Neuronal stem cell (in vitro differentiated cells): ENCODE measurements around the gene IZUMO2.

Experiments used
- DNase-seq: peaks from one replicate; pipeline ENCODE4 v3.0.0-alpha.2; 2013; ENCODE audit warnings: low spot score
- H2AFZ ChIP-seq: one replicate; pipeline ENCODE4 v1.6.1; 2013; ENCODE audit warnings: mild to moderate bottlenecking, low read length, inconsistent platforms
- H2AK5ac ChIP-seq: 2 replicates; pipeline ENCODE4 v1.6.1; 2013; ENCODE audit warnings: low read depth, mild to moderate bottlenecking, inconsistent platforms, low read length, moderate library complexity, mixed read lengths
- H2BK120ac ChIP-seq: 2 replicates; pipeline ENCODE4 v1.6.1; 2013; ENCODE audit warnings: low read depth, mild to moderate bottlenecking, inconsistent platforms, low read length, moderate library complexity, mixed read lengths
- H2BK12ac ChIP-seq: one replicate; pipeline ENCODE4 v1.6.1; 2013; ENCODE audit warnings: low read length, inconsistent platforms
- H2BK15ac ChIP-seq: 2 replicates; pipeline ENCODE4 v1.6.1; 2013; ENCODE audit warnings: mild to moderate bottlenecking, low read length, inconsistent platforms, mixed read lengths
- H2BK5ac ChIP-seq: one replicate; pipeline ENCODE4 v1.6.1; 2013; ENCODE audit warnings: inconsistent platforms, mild to moderate bottlenecking, low read length, moderate library complexity
- H3K14ac ChIP-seq: one replicate; pipeline ENCODE4 v1.6.1; 2013; ENCODE audit warnings: low read length, inconsistent platforms
- H3K18ac ChIP-seq: 2 replicates; pipeline ENCODE4 v1.6.1; 2013; ENCODE audit warnings: low read length, inconsistent platforms
- H3K23ac ChIP-seq: 2 replicates; pipeline ENCODE4 v1.6.1; 2013; ENCODE audit warnings: low read depth, mild to moderate bottlenecking, mixed read lengths, low read length, inconsistent platforms; ENCODE audit not compliant: poor library complexity
- H3K27ac ChIP-seq: replicated peaks from 3 replicates; pipeline ENCODE4 v1.5.1; 2013; ENCODE audit warnings: low read length, inconsistent platforms
- H3K27me3 ChIP-seq, 3 experiments: 2 replicates each; pipeline ENCODE4 v1.6.1; 2013; ENCODE audit warnings: low read length in 3 of 3, mild to moderate bottlenecking in 2 of 3, inconsistent platforms in 1 of 3, low read depth in 1 of 3, mixed read lengths in 1 of 3, moderate library complexity in 1 of 3; ENCODE audit not compliant: control insufficient read depth in 3 of 3, insufficient read depth in 3 of 3
- H3K36me3 ChIP-seq, 2 donors: replicated peaks in 1 of 2; 2 replicates each; pipeline ENCODE4 v1.6.1; 2013; ENCODE audit warnings: low read length in 2 of 2; ENCODE audit not compliant: control insufficient read depth in 2 of 2, insufficient read depth in 2 of 2
- H3K4ac ChIP-seq: 2 replicates; pipeline ENCODE4 v1.6.1; 2013; ENCODE audit warnings: inconsistent platforms, mild to moderate bottlenecking, low read length, moderate library complexity
- H3K4me1 ChIP-seq, 2 donors: 1 replicate in 1 of 2; 2 replicates in 1 of 2; pipeline ENCODE4 v1.6.1; 2013; ENCODE audit warnings: low read length in 2 of 2, low read depth in 1 of 2; ENCODE audit not compliant: control insufficient read depth in 2 of 2, insufficient read depth in 1 of 2
- H3K4me2 ChIP-seq: one replicate; pipeline ENCODE4 v1.6.1; 2013; ENCODE audit warnings: mild to moderate bottlenecking, low read length, inconsistent platforms; ENCODE audit not compliant: insufficient read depth, poor library complexity, severe bottlenecking
- H3K4me3 ChIP-seq, 2 donors: 2 replicates each; pipeline ENCODE4 v1.5.1; 2013; ENCODE audit warnings: low read length in 2 of 2, mild to moderate bottlenecking in 2 of 2, inconsistent platforms in 1 of 2, moderate library complexity in 1 of 2
- H3K79me1 ChIP-seq: one replicate; pipeline ENCODE4 v1.6.1; 2013; ENCODE audit warnings: low read depth, mild to moderate bottlenecking, inconsistent platforms, low read length, moderate library complexity
- H3K9ac ChIP-seq: one replicate; pipeline ENCODE4 v1.6.1; 2013; ENCODE audit warnings: mild to moderate bottlenecking, low read depth, low read length, inconsistent platforms; ENCODE audit not compliant: poor library complexity
- H3K9me3 ChIP-seq, 2 donors: replicated peaks in 1 of 2; 2 replicates each; pipeline versions ENCODE3 to v1.6.1; 2013; ENCODE audit warnings: low read length in 2 of 2, mild to moderate bottlenecking in 2 of 2, inconsistent platforms in 1 of 2, low read depth in 1 of 2, mixed read lengths in 1 of 2, moderate library complexity in 1 of 2; ENCODE audit not compliant: control insufficient read depth in 2 of 2, insufficient read depth in 1 of 2
- H4K8ac ChIP-seq: one replicate; pipeline ENCODE4 v1.6.1; 2013; ENCODE audit warnings: low read depth, mild to moderate bottlenecking, inconsistent platforms, low read length, moderate library complexity
- H4K91ac ChIP-seq: one replicate; pipeline ENCODE4 v1.6.1; 2013; ENCODE audit warnings: low read length, low read depth, mild to moderate bottlenecking, inconsistent platforms; ENCODE audit not compliant: poor library complexity
- WGBS, 2 donors: extraction: QIAGEN DNeasy Blood & Tissue Kit; methylation state at CpG; one replicate each; pipeline ENCODE4 v1.1.7; 2013; ENCODE audit warnings: missing lambda C conversion rate in 2 of 2, mixed read lengths in 1 of 2; ENCODE audit not compliant: insufficient read length in 2 of 2, insufficient replicate concordance in 1 of 2; ENCODE audit errors: extremely low coverage in 2 of 2; 5-methylcytosine and 5-hydroxymethylcytosine counted together

Gene IZUMO2

GRCh38 chr19:50173127-50173526 is 10.0 kb upstream of the IZUMO2 start:
- Histone ChIP-seq H3K79me1 (no peaks in the 10 kb centered on the region), H2BK120ac (no peak overlapping the region), H3K4ac (no peak overlapping the region), H4K91ac (no peak overlapping the region), H2BK15ac (no peak overlapping the region), H3K4me1 (no peaks in the 10 kb centered on the region), H3K23ac (no peak overlapping the region), H3K4me3 (no peak overlapping the region), H3K14ac (no peak overlapping the region), H2AFZ (no peak overlapping the region), H3K9me3 (peaks cover 0 to 2% of the 10 kb centered on the region in 2 donors), H3K18ac (no peak overlapping the region), H3K36me3 (no peaks in the 10 kb centered on the region), H3K4me2 (no peak overlapping the region), H3K27me3 (peaks cover 0 to 3% (median 0%) of the 10 kb centered on the region in 3 experiments), H2BK12ac (no peak overlapping the region), H4K8ac (no peak overlapping the region), H3K9ac (peak overlapping the region; percentile 17), H2AK5ac (no peak overlapping the region), H2BK5ac (no peak overlapping the region), H3K27ac (no peak overlapping the region)
- no CpG with 5 or more reads among the region's 8 CpGs for WGBS, 2 donors
- DNase-seq: no peak

DNA sequence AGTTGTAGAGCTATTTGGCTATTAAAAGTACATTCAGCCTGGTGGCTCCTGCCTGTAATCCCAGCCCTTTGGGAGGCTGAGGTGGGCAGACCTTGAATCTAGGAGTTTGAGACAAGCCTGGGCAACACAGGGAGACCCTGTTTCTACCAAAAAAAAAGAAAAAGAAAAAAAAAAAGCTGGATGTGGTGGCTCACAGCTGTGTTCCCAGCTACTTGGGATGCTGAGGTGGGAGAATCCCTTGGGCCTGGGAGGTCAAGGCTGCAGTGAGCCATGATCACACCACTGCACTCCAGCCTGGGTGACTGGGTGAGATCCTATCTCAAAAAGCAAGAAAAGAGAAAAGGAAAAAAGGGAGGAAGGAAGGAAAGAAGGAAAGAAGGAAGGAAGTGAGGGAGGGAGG is 9.6 kb upstream of the IZUMO2 start:
- Histone ChIP-seq H3K27me3 (peaks cover 0 to 3% (median 0%) of the 10 kb centered on the region in 3 experiments), H2BK120ac (no peak overlapping the region), H3K4me3 (no peak overlapping the region), H3K23ac (no peak overlapping the region), H3K27ac (no peak overlapping the region), H4K8ac (no peak overlapping the region), H3K4me2 (no peak overlapping the region), H2AFZ (no peak overlapping the region), H2BK12ac (no peak overlapping the region), H2AK5ac (no peak overlapping the region), H3K4me1 (peaks cover 0 to 1% of the 10 kb centered on the region in 2 donors), H3K4ac (no peak overlapping the region), H4K91ac (no peak overlapping the region), H3K36me3 (no peaks in the 10 kb centered on the region), H2BK15ac (no peak overlapping the region), H3K14ac (no peak overlapping the region), H2BK5ac (no peak overlapping the region), H3K9ac (no peak overlapping the region), H3K9me3 (peaks cover 0 to 2% of the 10 kb centered on the region in 2 donors), H3K79me1 (no peaks in the 10 kb centered on the region), H3K18ac (no peak overlapping the region)
- no peak for DNase-seq

DNA sequence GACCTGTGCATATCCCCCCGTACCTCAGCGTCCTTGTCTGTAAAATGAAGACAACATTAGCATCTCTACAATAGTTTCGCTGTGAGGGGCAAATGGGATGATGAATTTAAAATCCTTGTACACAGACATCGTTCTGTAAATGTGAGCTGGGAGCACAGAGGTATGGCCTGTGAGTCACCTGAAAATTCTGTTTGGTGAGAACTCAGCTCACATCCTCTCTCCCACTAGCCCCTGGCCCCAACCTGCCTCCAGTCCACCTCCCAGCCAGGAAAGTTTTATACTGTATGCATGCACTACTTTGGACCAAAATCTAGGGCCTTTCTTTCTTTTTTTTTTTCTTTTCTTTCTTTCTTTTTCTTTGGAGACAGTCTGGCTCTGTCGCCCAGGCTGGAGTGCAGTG is 8.7 kb upstream of the IZUMO2 start:
- no peak for DNase-seq
- Histone ChIP-seq H3K79me1 (no peaks in the 10 kb centered on the region), H3K9ac (no peak overlapping the region), H3K4me1 (peaks cover 0 to 7% of the 10 kb centered on the region in 2 donors), H3K36me3 (no peaks in the 10 kb centered on the region), H2BK15ac (no peak overlapping the region), H2BK120ac (no peak overlapping the region), H4K8ac (no peak overlapping the region), H2BK5ac (no peak overlapping the region), H3K4me3 (no peak overlapping the region), H2AK5ac (no peak overlapping the region), H3K27ac (no peak overlapping the region), H3K4ac (no peak overlapping the region), H2BK12ac (no peak overlapping the region), H3K9me3 (peaks cover 0 to 2% of the 10 kb centered on the region in 2 donors), H3K4me2 (no peak overlapping the region), H3K18ac (no peak overlapping the region), H3K27me3 (peaks cover 0 to 3% (median 0%) of the 10 kb centered on the region in 3 experiments), H3K23ac (no peak overlapping the region), H4K91ac (no peak overlapping the region), H2AFZ (no peak overlapping the region), H3K14ac (no peak overlapping the region)
- WGBS, 2 donors: no CpG with 5 or more reads among the region's 5 CpGs

- Histone ChIP-seq H3K4me3 (no peak overlapping the region), H3K9ac (no peak overlapping the region), H2BK15ac (no peak overlapping the region), H4K91ac (no peak overlapping the region), H3K14ac (no peak overlapping the region), H2BK12ac (no peak overlapping the region), H3K4ac (no peak overlapping the region), H3K27ac (peak overlapping the region; percentile 75), H2AK5ac (no peak overlapping the region), H2AFZ (no peak overlapping the region), H3K4me2 (no peak overlapping the region), H2BK5ac (no peak overlapping the region), H4K8ac (no peak overlapping the region), H3K27me3 (no peaks in the 10 kb centered on the region), H3K36me3 (no peaks in the 10 kb centered on the region), H3K9me3 (peaks cover 0 to 2% of the 10 kb centered on the region in 2 donors), H3K4me1 (peaks cover 0 to 10% of the 10 kb centered on the region in 2 donors), H2BK120ac (peak overlapping the region; percentile 76), H3K79me1 (no peaks in the 10 kb centered on the region), H3K23ac (no peak overlapping the region), H3K18ac (no peak overlapping the region)
- no CpG with 5 or more reads among the region's 12 CpGs for WGBS, 2 donors
- DNase-seq: peak; percentile 56
Observed at GRCh38 chr19:50167314-50167721, 4.2 kb upstream of the IZUMO2 start.
